Nucleus accumbens (tissue), 56 donors: ENCODE results near the gene PPP1R36.
"Not testable (repeated sequence)": the region's sequence is repeated elsewhere in the genome, so short reads cannot be mapped to it uniquely, and the experiment has no call there.

Experiments
- DNase-seq, 56 donors: peaks; one replicate each; lab custom pipeline; 2025; lab: John Stamatoyannopoulos, UW

PPP1R36 gene

DNA sequence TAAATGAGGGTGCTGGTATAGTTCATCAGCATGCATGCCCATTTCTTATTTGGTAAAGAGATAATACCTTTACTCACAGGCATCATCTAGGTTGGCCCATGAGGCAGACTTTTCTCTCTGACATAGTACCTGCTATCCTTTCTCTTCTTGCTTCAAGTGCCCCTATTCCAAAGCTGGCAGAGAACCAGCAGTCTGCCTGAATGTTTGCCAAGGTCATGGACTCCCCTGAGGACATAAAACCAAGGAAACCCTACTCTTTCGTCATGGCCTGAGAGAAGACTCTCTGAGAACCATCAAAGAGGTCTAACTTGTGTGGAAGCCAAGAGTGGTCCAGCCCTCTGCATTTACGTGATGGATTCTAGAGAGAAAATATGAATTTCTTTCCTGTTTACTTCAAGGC lies 11.9 kb downstream of the PPP1R36 start:
- no peak for DNase-seq

DNA sequence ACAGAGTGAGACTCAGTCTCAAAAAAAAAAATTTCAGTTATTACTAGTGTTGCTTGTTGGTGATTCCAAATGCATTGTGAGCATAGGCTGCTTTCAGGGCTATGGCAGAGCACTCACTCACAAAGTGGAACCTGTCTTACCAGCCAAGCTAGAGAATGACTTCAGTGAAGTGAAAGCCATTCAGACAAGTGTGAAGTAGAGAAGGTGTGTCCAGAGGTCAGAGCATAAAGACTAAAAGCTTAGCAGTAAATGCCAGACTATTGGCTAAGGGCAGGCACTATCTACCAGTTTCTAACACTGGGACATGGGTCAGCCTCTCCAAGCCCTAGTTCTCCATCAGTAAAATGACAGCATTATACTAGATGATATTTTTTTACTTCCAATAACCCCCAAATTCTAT lies 12.7 kb downstream of the PPP1R36 start:
- DNase-seq = no peak

DNA sequence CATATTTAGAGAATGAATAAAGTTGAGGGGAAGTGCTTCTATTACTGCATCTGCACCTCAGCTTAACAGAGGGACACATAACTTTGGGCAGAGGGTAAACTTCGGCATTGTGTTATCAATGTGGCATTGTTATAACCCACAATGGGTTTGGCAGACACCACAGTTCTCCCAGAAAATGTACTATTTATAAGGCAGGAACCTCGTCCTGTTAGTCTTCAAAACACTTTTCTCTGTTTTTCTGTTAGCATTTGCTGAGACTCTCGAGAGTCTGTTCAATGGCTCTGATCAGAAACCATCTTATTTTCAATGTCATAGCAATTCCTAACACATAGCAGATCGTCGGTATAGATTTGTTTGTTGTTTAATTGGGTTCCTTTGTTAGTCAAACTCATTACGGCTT lies 13.9 kb downstream of the PPP1R36 start:
- DNase-seq = peak in 4 of 56 donors; percentile 7 to 25 (median 10)

DNA sequence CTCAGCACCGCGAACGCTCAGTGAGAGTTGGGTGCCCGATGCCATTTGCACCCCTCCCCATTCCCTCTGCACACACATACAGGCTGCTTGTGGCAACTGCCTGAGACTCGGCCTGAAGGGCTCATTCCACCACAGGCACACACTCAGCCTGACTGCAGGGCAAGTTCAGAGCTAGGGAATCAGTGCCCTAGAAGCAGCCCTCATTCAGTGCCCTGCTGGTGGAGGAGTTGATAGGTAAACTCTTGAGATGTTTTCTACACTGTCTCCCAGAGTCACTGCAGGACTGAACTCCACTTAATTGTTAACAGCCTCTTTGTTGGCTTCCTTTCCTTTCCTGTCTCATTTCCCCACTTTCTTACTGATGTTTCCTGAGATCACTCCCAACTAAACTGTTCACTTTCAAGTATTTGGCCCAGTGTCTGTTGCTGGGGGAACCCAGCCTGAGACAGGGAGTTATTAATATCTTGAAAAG lies 16.9 kb downstream of the PPP1R36 start:
- DNase-seq = peak in 17 of 56 donors; percentile 5 to 46 (median 21)

DNA sequence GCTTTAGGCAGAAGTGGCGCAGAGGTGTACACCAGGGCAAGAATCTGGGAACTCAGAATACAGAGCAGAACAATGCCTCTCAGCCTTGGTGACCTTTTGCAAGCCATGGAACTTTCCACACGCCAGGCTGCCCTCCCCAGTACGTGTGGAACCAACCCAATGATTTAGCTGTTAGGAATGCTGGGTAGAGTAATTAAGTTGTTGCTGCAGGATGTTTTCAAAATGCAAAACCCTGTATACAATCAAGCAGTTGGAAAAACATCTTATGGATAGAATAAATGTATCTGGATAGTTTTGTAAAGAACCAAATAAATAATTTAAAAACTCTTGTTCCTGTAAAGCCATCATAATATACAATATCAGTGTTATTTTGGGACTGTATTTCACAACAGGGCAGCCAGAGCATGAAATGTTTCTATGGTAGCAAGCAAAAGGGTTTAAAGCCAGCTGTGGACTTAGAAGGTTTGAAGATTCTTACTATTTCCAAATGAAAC lies 19.4 kb downstream of the PPP1R36 start:
- peak in 40 of 56 donors; percentile 5 to 67 (median 34) for DNase-seq

DNA sequence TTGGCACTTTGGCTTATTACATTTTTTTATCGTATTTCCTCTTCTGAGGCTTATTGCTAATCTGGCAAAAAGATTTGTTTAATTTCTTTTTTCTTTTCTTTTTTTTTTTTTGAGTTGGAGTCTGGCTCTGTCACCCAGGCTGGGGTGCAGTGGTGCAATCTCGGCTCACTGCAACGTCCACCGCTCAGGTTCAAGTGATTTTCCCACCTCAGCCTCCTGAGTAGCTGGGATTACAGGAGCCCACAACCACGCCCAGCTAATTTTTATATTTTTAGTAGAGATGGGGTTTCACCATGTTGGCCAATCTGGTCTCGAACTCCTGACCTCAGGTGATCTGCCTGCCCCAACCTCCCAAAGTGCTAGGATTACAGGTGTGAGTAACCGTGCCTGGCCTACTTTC lies 19.9 kb downstream of the PPP1R36 start:
- DNase-seq = not testable (repeated sequence)

DNA sequence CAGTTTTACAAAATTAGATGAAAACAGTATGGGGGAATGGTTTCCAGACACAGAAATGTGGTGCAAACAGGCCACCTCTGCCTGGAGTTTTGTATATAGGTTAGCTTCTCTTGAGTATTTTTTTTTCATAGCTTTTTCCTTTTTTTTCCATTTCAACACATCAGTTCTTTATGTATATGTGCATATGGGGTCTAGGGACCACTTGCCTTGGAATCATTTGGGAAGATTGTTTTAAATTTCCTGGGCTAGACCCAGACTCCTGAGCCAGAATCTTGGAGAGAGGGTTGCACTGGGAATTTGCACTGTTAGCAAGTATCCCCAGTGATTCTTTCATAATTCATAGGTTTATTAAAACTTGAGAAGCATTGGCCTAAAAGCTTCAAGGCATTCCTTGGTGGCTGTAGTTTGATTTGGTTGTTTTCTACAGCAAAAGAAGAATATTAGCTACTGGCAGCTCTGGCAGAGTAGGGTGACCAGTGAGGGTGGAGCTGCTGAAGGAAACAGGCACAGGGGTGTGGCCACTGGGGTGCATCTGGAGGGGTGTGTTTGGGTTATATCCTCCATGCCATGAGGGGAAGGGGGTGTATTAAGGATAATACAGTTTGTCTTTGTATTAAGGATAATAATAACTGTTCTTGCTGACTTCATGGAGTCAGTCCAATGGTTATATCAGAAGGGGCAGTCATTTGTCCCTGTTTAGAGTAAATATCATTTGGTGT lies 22.8 kb downstream of the PPP1R36 start:
- DNase-seq = peak in 37 of 56 donors; percentile 4 to 68 (median 33)

DNA sequence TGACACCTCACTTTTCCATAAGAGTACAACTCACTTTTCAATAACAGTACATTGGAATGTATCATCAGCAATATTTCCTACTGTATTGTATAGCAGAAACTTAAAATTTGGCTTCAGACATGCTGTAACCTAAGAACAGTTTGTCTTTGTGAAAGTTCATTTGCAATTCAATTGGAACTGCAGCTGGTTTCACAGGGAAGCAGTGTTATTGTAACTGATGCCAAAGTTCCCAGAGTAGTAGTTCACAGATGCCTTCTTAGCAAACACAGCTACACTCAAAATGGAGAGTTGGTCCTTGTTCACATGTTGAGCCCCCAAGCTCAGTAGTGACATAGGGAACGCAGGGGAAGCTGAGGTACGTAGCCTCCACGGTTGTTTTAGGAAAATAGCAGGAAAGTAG lies 23.3 kb downstream of the PPP1R36 start:
- DNase-seq = peak in 38 of 56 donors; percentile 11 to 71 (median 37)

DNA sequence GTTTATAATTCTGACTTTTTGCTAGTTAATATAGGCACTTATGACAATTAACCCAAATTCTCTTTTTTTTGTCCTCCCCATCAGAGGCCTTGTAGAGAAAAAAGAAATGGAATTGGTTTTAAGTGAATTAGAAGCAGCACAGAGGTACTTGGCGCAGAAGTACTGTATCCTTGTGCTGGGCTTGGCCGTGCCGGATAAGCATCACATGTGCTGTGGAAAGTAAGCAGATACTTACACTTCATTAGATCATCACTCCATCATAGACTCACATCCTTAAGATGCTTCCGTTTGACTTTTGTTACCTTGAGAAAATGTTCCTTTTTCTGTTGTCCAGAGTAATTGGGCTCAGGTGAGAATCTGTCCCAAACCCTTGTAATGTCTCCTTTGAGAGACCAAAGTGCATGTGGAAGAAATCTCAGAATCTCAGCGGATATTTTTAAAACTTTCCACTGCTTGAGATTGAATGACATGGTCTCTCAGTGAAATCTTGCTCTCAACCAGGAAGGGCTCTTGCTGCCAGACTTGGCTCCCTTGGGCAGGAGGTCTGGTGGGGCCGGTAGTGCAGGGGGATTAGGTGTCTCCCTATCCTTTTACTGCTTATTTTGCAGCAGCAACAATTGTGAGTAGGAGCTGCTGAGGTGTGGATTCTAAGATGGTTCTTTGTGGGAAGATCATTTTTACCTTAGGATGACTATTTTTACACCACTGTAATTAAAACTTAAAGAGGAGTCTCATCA lies 24.8 kb downstream of the PPP1R36 start:
- no peak for DNase-seq

DNA sequence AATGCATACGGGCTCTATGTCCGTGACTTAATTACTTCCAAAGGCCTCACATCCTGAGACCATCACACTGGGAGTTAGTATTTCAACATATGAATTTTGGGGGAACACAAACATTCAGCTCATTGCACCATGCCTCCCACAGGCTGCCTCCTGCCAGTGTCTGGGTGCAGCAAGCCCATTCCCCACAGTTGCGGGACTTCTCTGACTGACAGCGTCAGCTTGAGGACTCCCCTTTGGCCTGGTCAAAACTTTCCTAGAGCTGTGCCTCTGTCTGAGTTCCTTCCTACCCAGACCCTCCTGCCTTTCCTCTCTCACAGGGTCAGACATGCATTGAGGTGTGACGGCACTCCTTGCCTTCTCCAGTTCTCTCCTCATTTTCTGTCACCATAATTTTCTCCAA lies 27.4 kb downstream of the PPP1R36 start:
- DNase-seq = no peak

DNA sequence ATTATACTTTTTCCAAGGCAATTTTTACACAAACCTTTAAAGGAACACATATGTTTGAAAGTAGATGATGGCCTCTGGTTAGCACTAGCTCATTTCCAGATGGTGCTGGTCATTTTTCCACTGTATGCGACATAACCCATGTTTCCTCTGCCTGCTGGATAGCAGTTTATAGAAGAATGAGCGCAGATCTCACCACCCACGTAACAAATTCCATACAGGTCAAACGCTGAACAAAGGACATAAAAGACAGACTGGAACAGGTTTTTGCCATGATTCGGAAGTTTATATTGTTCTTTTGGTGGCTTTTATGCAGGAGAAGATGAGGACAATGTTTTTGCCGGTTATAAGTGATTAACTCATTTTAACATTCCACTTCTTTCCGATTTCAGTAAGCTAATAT lies 30.7 kb downstream of the PPP1R36 start:
- DNase-seq = no peak

DNA sequence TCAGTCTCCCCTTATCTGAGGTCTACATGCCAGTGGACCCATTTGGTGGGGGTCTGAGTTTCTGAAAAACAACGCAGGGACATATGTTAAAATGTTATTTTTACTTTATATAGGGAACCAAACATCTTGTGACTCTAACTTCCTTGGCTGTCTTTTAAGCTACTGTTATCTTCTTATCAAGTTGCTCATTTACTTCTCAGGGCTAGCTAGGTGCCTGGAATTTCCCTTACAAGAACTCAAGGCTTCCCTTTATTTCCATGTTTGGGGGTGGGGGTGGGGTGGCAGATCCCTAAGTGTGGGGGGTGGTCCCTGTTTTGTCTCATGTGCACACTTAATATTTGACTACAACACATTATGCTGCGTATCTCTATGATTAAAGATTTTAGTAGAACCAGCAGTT lies 31.6 kb downstream of the PPP1R36 start:
- no peak for DNase-seq

DNA sequence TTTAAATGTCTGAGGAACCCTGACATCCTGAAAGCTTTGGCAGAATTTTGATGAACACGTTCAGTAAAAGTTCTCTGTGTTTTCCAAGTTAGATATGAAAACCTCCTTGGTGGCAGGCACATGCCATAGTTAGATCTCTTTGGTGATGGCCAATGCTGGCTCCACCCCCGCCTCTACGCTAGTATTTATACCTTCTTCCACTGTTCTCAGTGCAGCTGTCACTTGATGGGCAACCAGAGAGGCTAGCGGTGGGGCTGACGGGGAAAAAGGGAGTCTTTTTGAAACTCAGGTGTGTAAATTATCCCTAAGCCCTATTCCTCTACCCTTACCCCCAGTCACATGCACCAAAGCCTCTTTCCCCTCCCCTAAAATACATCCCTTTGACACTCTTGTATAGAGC lies 32.1 kb downstream of the PPP1R36 start:
- DNase-seq = no peak

DNA sequence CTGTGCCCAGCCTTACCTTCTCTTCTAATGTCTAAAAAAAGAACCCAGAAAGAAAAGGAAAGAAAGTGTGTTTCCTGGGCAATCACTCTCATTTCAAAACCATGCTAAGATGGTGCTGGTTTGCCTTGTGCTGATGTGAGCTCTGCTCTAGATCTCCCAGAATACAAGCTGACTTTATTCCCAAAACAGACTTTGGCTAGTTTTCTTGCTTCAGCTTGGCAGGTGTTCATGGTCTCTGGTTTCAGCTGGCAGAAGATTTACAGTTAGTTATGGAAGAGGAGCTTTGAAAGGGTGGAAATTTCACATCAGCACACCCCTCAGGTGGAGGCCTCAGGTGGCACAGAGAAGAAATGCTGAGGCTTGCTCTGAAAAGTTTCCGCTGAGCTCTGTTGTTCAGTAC lies 34.4 kb downstream of the PPP1R36 start:
- DNase-seq = no peak

DNA sequence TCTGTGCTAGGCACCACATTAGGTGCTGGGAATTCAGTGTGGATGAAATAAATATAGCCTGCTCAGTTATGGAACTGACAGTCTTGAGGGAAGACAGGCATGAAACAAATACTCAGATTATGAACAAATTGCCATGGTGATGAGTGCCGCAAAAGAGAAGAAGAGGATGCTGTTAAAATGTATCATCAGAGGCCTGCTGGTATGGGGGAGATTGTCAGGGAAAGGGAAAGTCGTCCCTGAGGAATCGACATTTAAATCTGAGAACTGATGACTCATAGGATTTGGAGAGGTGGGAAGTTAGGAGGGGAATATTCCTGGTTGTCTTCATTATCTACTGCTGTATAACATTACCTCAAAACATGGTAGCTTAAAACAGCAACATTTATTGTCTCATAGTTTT lies 42.0 kb downstream of the PPP1R36 start:
- DNase-seq = peak in 2 of 56 donors; percentile 13 to 37

DNA sequence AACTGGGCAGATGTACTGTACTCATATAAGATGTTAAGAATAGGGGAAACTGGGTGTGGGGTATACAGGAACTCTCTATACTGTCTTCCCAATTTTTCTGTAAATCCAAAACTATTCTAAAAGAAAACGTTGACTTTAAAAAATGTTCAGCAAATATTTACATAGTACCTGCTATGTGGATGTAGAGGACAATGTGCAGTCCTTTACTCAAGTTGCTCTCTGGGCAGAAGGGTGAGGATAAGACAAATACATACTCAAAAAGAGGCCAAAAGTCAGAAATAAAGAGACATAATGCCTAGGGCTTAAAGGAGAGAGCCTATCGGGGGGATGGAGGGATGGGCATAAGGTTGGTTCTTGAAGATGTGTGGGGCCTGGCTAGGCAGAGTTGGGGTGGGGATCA lies 44.7 kb downstream of the PPP1R36 start:
- DNase-seq = no peak

DNA sequence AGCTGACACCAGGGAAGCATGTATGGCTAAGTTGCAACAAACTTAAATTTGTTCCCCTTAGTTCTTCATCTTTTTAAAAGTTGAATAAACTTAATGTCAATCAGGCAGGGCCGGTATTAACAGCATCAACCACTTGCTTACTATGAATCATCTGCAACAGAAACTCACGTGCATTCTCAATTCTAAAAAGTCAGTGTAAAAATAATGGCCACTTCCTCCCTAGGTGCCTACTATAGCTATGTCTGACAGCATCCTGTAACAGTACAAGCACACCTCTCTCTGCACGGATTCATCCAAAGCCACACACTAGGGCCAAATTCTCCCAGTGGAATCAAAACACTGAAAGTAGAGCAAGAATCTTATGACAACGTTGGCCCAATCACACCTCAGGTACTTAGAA lies 48.6 kb downstream of the PPP1R36 start:
- DNase-seq = no peak

DNA sequence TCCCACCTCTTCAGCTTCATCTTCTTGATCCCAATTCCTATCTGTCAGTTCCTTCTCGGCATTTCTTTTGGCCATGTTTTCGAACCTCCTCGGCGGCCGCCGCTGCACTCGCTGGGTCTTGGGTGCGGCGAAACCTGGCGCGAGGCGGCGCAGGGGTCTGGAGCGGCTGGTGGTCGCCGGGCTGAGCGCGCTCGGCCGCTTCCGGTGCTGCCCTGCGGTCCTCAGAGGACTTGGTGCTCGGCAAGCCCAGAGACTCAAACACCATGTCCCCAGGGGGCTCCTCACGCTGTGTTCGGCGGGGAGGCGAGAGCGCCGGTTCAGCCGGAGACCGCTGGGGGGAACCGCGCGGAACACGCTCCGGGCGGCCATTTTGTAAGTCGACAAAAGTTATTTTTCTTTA lies 51.8 kb downstream of the PPP1R36 start:
- DNase-seq = no peak

DNA sequence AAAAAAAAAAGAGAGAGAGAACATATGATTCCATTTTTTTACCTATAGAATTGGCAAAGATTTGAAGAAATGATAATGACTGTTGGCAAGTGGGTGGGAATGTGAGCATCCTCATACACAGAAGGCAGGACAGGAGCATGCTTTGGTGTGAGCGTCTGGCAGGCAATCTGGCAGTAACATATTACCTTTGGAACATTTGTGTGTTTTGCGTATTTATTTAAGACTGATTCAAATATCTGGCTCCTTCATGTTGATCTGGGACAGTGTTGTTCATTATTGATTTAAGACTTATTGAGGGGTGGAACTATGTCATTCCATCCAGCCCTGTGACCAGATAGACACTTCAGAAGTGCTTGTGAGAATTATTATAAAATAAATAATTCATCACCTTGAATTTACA lies 53.1 kb downstream of the PPP1R36 start:
- DNase-seq = no peak

DNA sequence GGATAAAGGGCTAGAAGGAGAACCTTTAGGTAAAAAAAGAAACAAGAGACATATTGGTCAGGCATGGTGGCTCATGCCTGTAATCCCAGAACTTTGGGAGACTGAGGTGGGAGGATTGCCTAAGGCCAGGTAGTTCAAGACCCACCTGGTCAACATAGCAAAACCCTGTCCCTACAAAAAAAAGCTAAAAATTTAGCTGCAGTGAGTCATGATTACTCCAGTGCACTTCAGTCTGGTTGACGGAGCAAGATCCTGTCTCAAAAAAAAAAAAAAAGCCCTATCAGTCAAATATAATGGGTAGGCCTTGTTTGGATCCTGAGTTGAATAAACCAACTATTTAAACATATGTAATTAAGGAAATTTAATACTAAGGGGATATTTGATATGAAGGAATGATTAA lies 54.2 kb downstream of the PPP1R36 start:
- no peak for DNase-seq

DNA sequence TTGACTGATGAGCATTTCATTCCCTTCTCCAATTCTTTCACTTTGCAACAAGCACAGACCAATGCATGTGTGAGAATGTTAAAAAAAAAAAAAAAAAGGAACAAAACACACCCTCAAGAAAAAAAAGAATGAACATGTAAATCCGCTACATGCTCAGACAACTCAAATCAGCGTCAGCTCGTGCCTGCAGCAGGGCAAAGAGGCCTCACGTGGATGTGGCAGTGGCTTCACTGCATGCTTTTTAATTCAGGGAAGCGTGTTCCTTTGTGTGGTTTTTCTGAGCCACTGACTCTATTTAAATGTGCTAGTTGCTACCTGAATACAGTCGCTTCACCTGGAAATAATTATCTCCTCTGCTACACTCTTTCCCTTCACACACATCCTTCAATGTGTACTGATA lies 55.1 kb downstream of the PPP1R36 start:
- no peak for DNase-seq
